Fibroblast of skin of left quadriceps (primary cell): ENCODE results near the gene PSMG4.

Experiments
- DNase-seq, 2 experiments: peaks; one replicate each; pipeline ENCODE4 v3.0.0-alpha.2; 2013; ENCODE audit warnings: low read depth in 2 of 2

The PSMG4 gene

DNA sequence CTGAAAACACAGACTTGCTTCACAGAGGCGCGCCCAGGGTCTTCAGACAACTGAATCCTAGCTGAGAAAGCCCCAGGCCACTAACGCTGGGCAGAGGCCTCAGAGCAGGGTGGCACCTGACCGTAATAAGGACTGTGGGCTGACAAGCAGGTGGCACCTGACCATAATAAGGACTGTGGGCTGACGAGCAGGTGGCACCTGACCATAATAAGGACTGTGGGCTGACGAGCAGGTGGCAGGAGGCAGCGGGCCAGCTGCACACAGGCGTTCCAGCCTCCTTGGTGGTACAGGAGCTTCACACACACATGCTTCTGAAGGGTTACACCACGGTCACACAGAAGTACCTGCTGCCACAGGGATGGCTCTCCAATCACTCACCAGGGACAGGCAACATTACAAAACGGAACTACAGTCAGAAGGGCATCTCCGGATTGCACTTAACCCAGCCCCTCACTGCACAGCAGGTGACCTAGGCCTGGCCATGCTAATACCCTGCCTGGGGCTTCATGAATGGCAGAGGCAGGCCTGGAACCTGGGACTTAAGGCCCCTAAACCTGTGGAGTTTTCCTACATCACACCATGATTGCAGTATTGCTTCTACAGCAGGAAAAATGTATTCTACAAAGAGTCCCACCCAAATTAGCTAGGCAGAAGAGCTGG, 50.8 kb downstream of the PSMG4 start:
- DNase-seq: no peak

DNA sequence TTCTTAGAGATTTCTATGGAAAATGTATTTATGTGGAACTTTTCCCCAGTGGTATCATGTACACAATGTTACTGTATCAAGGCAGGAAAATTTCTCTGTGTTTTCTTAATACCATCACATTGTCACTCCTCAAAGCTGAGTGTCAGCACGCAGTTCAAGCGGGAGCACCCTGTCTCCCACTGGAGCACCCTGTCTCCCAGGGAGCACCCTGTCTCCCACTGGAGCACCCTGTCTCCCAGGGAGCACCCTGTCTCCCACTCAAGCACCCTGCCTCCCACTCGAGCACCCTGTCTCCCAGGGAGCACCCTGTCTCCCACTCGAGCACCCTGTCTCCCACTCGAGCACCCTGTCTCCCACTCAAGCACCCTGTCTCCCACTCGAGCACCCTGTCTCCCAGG, 51.3 kb downstream of the PSMG4 start:
- no peak for DNase-seq

DNA sequence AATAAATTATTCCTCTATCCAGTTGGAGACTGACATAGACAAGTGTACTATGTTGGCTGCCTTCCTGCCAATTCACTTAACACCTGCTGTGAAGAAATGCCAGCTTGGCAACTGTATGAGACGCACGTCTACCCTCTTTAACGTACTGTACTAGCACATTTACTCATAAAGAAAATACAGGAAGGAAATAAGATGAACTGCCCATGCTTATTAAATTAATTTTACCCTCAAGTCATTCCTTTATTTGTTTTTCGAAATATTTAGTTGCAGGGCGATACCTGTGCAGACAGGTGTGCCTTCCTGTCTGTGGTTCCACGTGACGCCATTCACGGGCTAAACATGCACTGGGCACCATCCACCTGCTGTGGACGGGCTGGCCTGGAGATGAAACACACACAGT, 52.0 kb downstream of the PSMG4 start:
- DNase-seq: no peak

DNA sequence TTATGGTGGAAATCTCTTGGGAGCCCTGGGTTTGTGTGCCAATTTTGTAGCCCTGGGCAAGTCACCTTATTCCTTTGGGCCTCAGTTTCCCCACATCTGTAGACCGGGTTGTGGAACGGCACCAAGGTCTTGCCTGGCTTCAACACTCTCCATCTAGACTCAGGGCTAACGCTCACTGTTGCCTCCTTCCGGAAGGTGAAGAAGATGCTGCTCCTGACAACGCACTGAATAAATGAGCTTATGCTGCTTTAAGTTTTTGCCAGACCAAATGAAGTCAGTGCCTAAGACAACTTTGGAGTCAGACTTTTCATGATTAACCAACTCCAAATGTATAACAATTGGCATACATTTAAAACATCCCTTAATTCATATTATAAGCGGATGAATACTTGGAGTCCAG, 53.1 kb downstream of the PSMG4 start:
- no peak for DNase-seq

DNA sequence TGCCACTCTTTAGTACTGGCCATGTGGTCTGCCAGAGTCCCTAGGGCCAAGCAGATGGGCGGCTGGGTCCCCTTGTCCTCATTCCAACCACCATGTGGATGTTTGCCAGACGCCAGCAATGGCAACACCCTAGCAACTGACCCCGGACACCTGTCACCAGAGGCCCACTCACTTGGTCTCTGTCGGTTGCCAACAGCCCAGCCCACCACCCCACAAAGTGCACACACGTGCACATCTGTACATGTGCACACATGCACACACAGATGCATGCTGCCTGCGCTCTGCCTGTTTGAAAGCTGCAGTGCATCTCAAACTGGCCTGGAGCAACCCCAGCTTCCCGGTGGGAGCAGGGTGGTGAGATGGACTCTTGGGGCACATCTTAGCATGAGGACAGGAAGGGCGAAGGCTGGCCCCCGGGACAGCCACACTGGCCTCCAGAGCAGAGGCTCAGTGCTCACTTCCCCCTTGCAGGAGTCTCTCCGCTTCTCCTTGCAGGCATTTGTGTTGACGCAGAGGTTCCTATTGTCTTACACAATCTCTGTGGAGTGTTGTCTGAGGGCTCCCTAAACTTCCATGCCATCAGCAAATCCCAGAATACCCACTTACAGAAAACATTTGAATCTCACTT, 54.0 kb downstream of the PSMG4 start:
- DNase-seq: no peak

DNA sequence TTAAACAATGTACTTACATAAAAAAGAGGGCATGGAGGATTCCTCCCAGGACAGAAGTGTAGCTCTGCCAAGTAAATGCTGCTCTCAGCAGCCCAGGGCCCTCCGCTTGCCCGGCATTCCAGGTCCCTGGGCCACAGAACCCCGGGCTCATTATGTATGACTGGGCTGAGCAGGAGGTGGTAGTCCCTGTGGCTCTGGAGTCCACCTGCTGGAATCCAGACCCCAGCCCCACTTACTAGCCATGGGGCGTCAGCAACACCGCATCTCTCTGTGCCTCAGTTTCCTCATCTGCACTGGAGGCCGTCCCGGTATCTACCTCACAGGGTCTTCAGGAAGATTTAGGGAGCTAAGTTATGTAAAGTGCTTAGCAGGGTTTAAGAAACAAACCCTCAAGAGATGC, 55.4 kb downstream of the PSMG4 start:
- no peak for DNase-seq

DNA sequence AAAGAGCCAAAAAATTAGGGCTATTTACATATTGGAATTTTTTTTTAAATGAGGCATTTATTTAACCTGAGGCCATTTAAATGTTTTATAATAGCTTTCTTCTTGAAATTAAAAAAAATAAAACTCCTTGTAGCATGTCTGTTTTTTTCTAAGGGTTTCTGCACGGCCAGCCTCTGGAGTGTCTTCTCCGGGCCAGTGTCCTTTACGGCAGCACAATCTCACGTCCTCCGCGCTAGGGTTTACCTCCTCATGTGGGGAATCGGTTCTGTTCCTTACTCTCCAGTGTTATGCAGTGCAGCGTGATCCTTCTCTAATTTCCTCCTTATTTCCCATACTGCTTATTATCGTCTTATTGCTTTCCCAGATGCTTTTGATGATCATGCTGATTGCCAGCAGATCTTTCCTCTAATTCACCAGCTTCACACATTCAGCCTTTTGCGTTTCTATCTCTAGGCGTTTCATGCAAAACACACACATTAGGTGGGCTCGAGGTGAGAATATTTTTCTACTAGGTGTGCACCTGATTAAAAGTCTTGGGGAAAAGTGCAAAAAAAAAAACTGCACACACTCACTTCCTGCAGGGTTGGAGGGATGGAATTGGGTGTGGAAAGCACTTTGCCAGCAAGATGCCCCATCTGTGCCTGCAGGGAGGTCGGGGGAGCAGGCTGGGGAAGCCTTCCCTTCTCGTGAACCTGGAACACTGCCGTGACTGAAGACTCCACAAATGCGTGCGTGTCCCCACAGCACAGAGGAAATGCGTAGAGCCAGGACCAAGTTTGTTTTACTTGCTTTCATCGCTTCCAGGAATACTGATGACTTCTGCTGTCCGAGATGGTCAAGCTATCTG, 56.1 kb downstream of the PSMG4 start:
- no peak for DNase-seq

DNA sequence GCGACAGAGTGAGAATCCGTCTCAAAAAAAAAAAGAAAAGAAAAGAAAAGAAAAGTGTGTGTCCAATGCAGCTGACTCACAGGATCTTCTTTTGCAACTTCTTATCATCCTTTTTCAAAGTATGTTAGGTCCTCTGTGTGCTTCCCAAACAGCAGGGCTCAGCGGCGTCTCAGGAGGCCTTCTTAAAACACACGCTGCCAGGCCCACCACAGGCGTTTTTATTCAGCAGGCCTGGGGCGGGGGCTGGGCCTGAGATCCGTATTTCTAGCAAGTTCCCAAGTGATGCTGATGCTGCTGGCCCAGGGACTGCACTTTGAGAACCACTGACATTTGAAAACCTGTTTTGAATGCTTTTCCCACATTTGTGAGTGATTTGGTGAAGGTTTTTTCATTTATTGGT, 57.1 kb downstream of the PSMG4 start:
- DNase-seq: no peak

DNA sequence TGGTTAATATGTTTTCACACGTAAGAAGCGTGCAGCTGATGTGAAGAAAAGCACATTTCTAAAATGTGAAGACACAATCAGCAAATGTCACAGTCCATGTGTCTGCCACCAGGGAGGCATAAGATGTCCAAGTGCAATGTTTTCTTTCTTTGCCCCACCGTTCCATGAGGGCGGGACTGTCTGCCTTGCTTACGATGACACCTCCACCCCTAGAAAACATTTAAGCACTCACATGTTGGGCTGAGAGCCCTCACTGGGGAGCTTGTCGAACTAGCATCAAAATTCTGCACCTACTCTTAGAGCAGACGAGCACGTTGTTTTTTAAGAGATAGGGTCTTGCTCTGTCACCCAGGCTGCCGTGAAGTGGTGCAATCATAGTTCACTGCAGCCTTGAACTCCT, 57.6 kb downstream of the PSMG4 start:
- no peak for DNase-seq

DNA sequence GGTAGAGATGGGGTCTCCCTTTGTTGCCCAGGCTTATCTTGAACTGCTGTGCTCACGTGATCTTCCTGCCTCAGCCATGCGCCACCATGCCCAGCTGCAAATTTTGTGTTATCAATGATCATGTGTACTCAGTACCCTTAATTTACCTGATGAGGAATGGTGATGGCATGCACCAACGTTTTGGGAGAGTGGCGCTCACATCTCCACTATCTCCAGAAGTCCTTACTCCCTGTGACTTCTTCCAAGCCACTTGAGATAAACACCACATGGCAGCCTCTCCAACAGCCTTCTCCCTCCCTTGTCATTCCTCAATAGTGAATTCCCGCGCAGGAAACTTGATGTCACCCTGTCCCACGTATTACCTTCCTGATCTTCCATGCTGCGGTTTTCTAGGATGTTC, 58.1 kb downstream of the PSMG4 start:
- no peak for DNase-seq
